SH-SY5Y (cell line): Measurements from ENCODE around the gene MAVS.

Experiments used
- GATA2 ChIP-seq: IDR thresholded peaks from 2 replicates; pipeline ENCODE4 v1.6.1; 2011; ENCODE audit warnings: mild to moderate bottlenecking, low read depth, low read length
- GATA3 ChIP-seq: IDR thresholded peaks from 2 replicates; pipeline ENCODE4 v1.6.1; 2011; ENCODE audit warnings: low read depth, mild to moderate bottlenecking, low read length, moderate library complexity

- no peak for TF ChIP-seq GATA2
- TF ChIP-seq GATA3 = no peak
Measured at GRCh38 chr20:3902446-3902845, 55.8 kb downstream of the MAVS start.
